HG03103 (cell line): ENCODE results near the gene TMC3.

Experiments used
- ATAC-seq: cut with Tn5 transposase; IDR thresholded peaks from one replicate; pipeline ENCODE4 v1.9.1; 2021; ENCODE audit warnings: low read depth; ENCODE audit not compliant: unreplicated experiment

TMC3 gene

GRCh38 chr15:81301385-81301784 is 72.6 kb downstream of the TMC3 start:
- ATAC-seq = no peak

GRCh38 chr15:81299630-81300273 is 74.3 kb downstream of the TMC3 start:
- ATAC-seq = no peak

- no peak for ATAC-seq
Observed at GRCh38 chr15:81299156-81299555, 74.9 kb downstream of the TMC3 start.

GRCh38 chr15:81298611-81299010 is 75.4 kb downstream of the TMC3 start:
- ATAC-seq = no peak

GRCh38 chr15:81297603-81298575 is 76.1 kb downstream of the TMC3 start:
- ATAC-seq = no peak

GRCh38 chr15:81297147-81297572 is 76.9 kb downstream of the TMC3 start:
- no peak for ATAC-seq

GRCh38 chr15:81296673-81297072 is 77.3 kb downstream of the TMC3 start:
- peak; percentile 38 for ATAC-seq

GRCh38 chr15:81296186-81296585 is 77.8 kb downstream of the TMC3 start:
- no peak for ATAC-seq

GRCh38 chr15:81295486-81296121 is 78.4 kb downstream of the TMC3 start:
- no peak for ATAC-seq

GRCh38 chr15:81294516-81294880 is 79.5 kb downstream of the TMC3 start:
- ATAC-seq = no peak

GRCh38 chr15:81293728-81294515 is 80.1 kb downstream of the TMC3 start:
- peak; percentile 57 for ATAC-seq

- peak; percentile 39 for ATAC-seq
Observed at GRCh38 chr15:81292523-81293001, 81.5 kb downstream of the TMC3 start.

GRCh38 chr15:81291916-81292522 is 82.0 kb downstream of the TMC3 start:
- ATAC-seq = peak; percentile 1

- no peak for ATAC-seq
Observed at GRCh38 chr15:81289910-81290309, 84.1 kb downstream of the TMC3 start.

GRCh38 chr15:81288616-81289015 is 85.4 kb downstream of the TMC3 start:
- no peak for ATAC-seq

- no peak for ATAC-seq
Observed at GRCh38 chr15:81288040-81288439, 86.0 kb downstream of the TMC3 start.

GRCh38 chr15:81286621-81287121 is 87.3 kb downstream of the TMC3 start:
- ATAC-seq = no peak

GRCh38 chr15:81285461-81285860 is 88.6 kb downstream of the TMC3 start:
- ATAC-seq = no peak

GRCh38 chr15:81284256-81285031 is 89.6 kb downstream of the TMC3 start:
- ATAC-seq = peak; percentile 48
